ENCODE measurements around the gene MTCL3.

The MTCL3 gene

DNA sequence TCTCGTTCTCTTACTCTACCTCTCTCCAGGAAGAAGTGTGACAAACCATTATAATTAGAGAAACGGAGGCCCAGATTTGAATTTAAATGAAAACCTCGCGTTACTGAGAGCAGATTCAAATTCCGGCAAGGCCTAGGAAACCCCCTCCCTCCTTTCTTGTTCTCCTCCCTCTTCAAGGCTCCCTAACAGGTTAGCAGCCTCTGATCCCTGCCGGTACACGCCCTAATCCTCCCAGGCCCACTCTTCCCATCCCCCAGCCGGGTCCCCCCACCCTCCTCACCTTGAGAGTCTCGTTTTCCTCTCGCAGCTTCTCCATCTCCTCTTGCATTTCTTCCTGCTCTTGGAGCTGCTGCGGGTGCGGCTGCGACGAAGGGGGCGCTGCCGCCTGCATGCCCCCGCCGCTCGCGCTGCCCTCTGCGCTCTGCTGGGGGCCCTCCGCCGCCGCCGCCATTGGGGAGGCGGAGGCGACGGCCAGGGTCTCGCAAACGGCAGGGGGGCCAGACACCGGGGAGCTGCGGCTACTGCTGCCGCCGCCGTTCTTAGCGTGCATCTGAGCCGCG, 3.8 kb downstream of the MTCL3 start:
- no peak for DNase-seq (ENCODE audit: extremely low read depth in 1 of 2, low read depth in 1 of 2)

DNA sequence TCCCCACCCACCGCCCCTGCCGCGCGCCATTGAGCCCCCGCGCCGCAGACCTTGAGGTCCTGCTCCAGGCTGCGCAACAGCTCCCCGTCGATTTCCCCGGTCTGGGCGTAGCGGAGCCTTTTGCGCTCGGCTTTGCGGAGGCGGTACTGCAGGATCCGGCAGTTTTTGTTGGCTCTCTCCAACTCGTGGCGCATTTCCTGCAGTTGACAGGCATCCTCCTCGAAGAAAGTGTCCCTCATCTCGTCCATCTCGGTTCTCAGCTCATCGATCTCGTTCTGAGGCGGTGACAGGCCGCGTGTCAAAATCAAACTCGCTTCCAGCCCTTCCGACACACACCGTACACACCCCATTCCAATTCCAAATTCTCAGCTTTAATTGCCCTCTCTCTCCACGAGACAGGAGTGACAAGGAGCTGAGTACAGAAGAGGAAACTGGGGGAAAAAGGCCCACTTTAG, 4.3 kb downstream of the MTCL3 start:
- peak in 1 of 2 donors; percentile 39 for DNase-seq (ENCODE audit: extremely low read depth in 1 of 2, low read depth in 1 of 2)

DNA sequence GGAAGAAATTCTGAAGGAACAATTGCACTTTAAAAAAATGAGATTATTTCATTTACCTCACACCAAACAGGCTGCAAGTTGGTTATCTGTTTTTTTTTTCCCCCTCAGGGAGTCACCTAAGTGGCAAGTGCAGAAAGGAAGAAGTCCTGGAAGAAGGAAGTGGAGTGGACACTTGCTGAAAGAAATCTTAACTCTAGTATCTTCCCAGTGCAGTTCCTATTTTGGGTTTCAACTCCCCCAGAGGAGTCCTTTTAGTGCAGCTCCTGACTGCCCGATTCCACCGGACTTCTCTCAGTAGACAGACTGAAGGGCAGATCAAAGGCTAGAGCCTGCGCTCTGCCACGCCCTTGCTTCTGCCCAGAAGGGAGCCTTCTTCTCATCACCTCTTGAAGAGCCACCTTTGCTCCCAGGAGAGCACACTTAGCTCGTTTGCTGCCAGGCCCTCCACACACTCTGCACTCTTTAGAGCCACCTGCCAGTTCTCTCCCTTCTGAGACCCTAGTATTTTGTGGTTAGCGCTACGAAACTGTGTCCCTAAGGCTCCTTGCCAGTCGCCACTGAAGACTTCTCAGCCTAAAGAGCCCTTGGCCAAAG, 4.9 kb downstream of the MTCL3 start:
- DNase-seq (ENCODE audit: extremely low read depth in 1 of 2, low read depth in 1 of 2): no peak

DNA sequence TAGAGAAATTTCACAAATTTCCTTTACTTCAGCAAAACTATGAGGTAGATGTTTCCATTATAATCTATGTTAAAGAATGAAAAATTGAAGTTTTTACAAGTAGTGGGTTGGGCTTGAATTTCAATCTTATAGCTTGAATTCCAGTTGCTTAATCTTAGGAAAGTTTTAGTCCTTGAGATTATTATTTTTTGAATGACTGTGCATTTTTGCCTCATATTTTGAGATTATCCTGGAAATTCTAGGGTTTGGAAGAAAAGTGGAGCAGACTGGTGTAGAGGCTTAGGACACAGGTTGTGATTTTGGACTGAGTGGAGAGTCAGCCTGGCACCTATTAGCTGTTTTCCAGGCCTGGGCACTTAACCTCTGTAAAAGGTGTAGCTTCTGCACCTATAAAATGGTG, 5.7 kb downstream of the MTCL3 start:
- no peak for DNase-seq (ENCODE audit: extremely low read depth in 1 of 2, low read depth in 1 of 2)

DNA sequence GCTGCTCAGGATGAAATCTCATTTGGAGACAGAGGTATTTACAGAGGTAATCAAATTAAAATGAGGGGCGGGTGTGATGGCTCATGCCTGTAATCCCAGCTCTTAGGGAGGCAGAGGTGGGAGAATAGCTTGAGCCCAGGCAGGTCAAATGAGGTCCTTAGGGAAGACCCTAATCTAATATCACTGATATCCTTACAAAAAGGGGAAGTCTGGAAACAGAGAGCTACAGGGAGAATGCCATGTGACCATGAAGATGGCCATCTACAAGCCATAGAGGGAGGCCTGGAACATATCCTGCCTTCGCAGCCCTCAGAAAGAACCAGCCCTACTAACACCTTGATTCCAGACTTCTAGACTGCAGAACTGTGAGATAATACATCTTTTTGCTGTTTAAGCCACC, 8.3 kb downstream of the MTCL3 start:
- no peak for DNase-seq (ENCODE audit: extremely low read depth in 1 of 2, low read depth in 1 of 2)

DNA sequence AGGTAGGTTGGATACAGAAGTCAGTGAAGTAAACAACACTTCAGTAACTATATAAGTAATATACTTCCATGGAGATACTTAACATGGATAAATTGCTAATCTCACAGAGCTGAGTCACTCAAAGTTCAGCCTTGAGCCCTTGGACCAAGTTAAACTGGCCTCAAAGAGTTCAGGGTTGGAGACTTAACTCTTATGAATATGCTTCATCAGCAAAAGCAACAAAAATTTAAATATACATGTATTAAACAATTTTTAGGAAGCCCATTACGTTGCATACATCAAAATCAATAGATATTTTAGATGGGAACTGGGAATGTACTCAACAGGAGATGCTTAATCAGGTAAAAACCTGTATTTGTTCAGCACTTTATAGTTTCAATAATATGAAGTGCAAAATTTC, 12.2 kb downstream of the MTCL3 start:
- DNase-seq (ENCODE audit: extremely low read depth in 1 of 2, low read depth in 1 of 2): no peak

DNA sequence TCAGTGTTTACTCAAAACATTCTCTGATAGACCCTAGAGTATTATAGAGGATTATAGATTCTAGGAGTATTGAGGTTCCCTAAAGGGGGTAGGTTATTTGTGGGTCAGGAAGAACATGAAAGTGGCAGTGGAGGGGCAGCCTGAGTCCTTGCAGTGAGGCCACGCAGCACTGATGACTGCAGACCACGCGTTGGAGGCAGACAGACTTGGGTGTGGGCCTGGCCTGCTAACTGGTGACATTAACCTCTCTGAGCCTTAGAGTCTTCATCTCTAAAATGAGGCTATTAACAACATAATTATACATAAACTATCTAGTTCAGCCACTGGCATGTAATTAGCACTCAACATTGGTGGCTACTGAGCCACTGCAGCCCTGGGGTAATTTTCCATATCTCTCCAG, 16.1 kb downstream of the MTCL3 start:
- DNase-seq (ENCODE audit: extremely low read depth in 1 of 2, low read depth in 1 of 2): no peak

DNA sequence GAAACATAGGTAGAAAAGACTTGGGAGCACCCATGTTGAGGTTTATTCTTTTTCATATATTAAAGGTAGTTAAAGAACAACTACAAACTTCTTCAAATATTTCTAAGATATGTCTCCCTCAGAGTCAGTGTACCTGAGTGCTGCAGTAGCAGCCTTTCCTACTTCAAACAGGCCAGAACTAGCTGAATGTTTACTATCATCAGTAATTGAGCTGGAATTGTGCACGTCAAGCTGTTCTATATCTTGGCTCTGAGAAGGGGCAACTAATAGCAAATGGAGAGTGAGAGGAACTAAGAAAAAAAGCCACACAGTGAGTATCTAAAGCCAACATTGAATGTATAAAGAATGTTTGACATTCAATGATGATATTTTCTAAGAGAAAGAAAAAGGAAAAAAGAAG, 21.7 kb downstream of the MTCL3 start:
- no peak for DNase-seq (ENCODE audit: extremely low read depth in 1 of 2, low read depth in 1 of 2)

DNA sequence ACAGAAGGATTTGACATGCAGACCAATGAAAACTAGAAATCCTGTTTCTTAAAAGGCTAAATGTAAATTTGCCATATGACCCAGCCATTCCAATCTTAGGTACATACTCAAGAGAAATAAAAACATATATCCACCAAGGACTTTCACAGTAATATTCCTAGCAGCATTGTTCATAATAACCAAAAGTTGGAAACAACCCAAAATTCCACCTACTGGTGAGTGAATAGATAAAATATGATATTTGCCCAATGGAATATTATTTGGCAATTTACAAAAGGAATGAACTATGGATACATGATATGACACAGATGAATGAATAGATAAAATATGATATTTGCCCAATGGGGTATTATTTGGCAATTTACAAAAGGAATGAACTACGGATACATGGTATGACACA, 22.7 kb downstream of the MTCL3 start:
- DNase-seq (ENCODE audit: extremely low read depth in 1 of 2, low read depth in 1 of 2): no peak

DNA sequence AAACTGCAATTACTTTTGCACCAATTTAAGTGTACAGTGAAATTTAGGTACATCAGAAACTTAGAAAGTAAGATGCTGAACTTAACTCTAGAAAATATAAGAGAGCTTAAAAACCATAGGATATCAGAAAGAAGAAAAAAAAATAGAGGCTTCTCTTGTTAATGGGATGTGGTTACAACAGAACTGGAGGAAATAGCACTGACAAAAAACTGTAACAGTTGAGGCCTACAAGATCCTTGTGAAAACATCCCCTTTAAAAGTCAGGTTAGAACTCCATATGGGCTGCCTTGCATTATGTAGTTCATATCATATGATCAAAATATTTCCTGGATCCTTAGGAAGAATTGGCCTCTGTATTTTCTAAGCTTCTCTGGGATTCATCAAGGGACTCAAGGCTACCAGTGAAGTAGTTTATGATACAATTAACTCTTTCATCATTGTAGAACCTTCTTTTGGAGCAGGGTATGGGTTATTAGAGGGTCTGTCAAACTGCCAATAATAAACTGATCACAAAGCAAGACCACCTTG, 24.8 kb downstream of the MTCL3 start:
- DNase-seq (ENCODE audit: extremely low read depth in 1 of 2, low read depth in 1 of 2): no peak

DNA sequence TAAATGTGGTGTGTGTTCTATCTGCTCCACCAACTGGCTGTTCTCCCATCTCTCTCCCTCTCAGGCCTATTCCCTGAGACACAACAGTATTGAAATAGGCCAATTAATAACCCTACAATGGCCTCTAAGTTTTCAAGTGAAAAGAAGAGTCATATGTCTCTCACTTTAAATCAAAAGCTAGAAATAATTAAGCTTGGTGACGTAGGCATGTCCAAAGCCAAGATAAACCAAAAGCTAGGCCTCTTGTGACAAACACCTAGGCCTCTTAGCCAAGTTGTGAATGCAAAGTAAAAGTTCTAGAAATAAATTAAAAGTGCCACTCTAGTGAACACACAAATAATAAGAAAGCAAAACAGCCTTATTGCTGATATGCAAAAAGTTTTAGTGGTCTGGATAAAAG, 29.9 kb downstream of the MTCL3 start:
- DNase-seq (ENCODE audit: extremely low read depth in 1 of 2, low read depth in 1 of 2): no peak

DNA sequence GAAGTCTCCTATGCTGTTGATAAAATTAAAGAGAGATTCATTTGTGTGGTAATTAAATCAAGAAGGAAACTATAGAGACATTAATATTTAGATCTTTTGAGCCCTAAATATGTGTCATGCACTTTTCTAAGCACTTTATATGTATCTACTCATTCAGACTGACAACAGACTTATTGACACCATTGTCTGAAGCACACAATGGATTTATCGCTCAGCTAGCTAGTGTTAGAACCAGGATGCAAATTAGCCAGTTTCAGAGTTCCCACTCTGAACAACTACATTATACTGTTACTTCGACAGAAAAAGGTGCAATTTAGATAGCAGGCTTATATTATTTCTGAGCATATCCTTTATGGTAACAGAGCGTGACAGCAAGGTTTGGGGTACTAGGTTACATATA, 32.2 kb downstream of the MTCL3 start:
- DNase-seq (ENCODE audit: extremely low read depth in 1 of 2, low read depth in 1 of 2): no peak

DNA sequence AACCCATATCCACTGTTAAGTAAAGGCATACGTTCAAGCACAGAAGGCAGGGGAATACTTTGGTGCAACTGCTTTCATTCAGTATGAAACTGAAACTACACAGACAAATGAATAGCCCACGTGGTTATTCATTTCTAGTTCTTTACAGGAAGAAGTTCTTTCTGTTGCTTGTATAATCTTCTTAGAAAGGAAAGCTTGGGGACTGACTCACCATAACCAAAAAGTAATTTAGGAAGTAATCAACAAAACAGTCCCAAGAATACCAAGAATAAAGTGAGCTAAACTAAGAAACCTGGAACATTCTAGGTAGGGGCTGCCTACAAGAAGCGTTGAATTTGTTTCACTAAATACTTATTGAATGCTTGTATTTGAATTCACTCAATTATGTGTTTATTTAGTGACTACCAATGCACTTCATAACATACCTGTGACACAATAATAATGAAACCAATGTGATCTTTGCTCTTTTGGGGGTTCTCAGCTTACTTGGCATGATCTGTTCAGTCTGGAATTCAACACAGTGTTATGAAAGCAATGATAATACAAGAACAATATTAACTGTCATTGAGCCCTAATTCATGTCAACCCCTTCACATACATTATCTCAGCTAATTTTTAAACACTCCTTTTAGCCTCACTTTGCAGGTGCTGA, 34.8 kb downstream of the MTCL3 start:
- no peak for DNase-seq (ENCODE audit: extremely low read depth in 1 of 2, low read depth in 1 of 2)

DNA sequence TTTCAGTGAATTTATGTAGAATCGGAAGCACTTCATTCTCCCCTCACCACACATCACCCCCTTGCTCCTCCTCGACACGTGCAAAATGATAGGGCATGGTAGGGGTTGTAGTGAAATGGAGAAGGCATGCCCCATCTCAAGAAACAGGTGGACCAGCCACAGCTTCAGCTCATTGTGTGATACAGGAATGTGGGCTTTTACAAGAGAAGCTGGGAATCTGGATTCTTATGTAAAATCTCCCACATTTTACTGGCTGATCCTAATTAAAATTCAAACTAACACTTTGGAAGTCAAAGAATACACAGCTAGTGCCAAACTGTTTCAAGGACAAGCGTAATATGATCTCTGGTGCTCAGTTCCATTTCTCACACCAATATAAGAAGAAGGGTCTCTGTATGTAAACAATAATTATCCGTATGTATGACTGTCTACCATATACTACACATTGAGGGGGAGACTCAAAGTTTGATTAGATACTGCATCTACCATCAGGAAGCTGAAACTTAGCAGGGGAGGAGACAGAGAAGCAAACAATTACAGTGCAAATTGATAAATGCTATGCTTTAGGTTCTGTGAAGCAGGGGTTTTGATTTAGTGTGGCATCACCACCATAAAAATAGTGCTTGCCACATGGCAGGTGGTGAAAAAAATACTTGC, 35.6 kb downstream of the MTCL3 start:
- no peak for DNase-seq (ENCODE audit: extremely low read depth in 1 of 2, low read depth in 1 of 2)

DNA sequence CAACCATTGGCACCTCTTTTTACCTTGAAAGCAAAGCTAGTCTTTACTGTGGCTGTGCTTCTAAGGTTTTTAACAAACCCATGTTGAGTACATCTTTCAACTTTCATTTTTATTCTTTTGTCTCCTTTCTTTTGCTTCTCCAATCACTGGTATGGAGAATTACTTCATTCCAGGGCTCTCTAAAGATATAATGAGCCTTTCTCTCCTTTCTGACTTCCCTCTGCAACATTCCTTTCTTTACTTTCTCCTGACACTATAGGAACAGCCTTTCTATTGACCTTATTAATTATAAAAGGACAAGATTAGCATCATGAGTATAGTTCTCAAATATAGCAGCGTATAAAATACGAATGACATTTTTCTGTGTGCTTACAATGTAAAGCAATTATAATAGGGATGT, 36.8 kb downstream of the MTCL3 start:
- no peak for DNase-seq (ENCODE audit: extremely low read depth in 1 of 2, low read depth in 1 of 2)

DNA sequence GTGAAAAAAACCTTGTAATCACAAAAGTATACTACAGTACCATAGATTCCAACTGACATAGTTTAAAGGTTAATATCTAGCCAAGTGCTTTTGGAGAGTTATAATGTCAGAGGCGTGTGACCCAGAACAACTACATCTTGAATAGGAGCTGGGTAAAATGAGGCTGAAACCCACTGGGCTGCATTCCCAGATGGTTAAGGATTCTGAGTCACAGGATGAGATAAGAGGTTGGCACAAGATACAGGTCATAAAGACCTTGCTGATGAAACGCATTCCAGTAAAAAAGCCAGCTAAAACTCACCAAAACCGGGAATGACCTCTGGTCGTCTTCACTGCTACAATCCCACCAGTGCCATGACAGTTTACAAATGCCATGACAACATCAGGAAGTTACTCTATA, 37.5 kb downstream of the MTCL3 start:
- no peak for DNase-seq (ENCODE audit: extremely low read depth in 1 of 2, low read depth in 1 of 2)

DNA sequence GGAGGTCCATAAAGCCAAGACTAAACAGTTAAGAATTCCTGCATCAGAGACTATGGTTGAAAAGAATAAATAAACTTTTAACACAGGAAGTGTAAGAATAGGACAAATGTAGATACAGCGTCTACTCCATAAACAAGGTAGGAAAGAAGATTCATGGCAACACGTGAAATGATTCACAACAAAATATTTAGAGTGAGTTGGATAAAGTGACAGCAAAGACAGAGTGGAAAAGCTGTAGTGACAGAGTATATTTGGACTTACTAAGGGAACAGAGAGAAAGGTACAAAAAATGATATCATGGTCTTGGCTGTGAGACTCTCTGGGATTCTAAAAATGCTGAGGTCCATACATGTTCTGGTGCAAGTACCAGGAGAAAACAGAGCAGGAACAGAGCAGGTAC, 38.0 kb downstream of the MTCL3 start:
- DNase-seq (ENCODE audit: extremely low read depth in 1 of 2, low read depth in 1 of 2): no peak

DNA sequence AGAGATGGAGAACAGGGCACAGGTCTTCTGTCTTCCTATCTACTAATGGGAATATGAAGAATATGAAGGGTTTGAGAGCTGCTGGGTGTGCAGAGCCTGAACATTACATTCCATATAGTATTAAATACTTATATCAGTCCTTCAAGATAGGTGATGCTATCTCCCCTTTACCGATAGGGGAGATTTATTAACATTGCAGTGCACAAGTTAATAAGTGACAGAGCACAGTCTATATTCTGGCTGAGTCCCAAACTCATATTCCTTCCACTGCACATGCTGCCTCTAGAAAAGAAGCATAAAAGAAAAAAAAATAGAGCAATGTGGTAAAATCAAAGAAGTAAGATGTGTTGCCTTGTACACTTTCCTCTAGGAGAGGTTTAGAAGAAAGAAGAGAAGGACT, 41.5 kb downstream of the MTCL3 start:
- DNase-seq (ENCODE audit: extremely low read depth in 1 of 2, low read depth in 1 of 2): no peak

DNA sequence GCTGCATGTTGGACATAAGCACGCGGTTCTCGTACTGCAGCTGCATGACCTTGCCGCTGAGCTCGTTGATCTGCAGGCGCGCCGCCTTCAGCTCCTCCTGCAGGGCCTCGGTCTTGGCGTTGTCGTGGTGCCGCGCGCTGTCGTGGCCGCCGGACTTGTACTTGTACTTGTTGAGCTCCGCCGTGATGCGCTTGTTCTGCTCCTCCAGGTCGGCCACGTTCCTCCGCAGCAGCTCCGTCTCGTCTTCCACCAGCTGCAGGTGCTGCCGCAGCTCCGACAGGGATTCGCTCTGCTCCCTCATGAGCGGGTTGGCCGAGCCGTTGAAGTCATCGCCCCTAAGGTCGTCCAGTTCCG, 43.3 kb downstream of the MTCL3 start:
- no peak for DNase-seq (ENCODE audit: extremely low read depth in 1 of 2, low read depth in 1 of 2)

DNA sequence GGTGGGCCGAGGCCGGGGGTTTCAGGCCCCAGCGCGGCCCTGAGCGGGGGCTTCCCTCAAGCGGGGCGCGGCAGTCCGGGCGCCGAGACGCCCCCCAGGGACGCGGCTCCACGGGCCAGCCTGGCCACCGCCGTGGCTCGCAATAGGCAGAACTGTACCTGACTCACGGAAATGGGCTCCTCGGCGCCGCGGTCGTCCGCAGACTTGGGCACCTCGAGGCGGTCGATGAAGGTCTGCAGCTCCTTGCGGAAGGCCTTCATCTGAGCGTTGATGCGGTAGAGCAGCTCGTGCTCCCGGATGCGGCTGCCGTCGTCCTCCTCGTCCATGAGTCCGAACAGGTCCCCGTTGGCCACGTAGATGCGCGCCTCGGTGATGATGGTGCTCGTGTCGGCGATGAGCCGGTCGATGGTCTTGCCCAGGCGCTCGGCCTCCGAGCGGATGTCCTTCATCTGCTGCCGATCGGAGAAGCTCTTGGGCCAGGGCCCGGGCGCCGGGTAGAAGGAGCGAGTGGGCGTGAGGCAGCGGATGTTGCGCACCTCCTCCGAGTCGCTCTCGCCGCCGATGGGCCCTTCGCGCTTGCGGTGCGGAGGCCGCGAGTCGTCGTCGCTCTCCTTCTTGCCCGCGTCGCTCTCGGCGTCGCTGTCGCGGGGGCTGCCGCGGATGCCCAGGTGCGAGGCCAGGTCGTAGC, 43.9 kb downstream of the MTCL3 start:
- no peak for DNase-seq (ENCODE audit: extremely low read depth in 1 of 2, low read depth in 1 of 2)

Data from stimulated activated CD8-positive, alpha-beta memory T cell treated with anti-CD3 and anti-CD28 coated beads, Interleukin-7, amount 100 ng/mL, for 48 hours (primary cell).